Vagina (tissue), 2 donors: ENCODE measurements around the gene TRAF6.

Experiments
- CTCF ChIP-seq, 3 experiments: fragments of 450-650 bp in 2 of 3; fragments of 200-600 bp in 1 of 3; sonication (generic) in 1 of 3; IDR thresholded peaks; one replicate each; pipeline ENCODE4 v1.5.1; 2017 to 2019; ENCODE audit warnings: antibody characterized with exemption in 3 of 3, mild to moderate bottlenecking in 2 of 3, moderate library complexity in 2 of 3
- POLR2A ChIP-seq, 2 donors: fragments of 450-650 bp; IDR thresholded peaks; one replicate each; pipeline ENCODE4 v1.6.1; 2017; ENCODE audit warnings: antibody characterized with exemption in 2 of 2, mild to moderate bottlenecking in 2 of 2, moderate library complexity in 2 of 2
- POLR2AphosphoS5 ChIP-seq, 2 donors: sonication (generic); formaldehyde crosslinking; IDR thresholded peaks; one replicate each; pipeline ENCODE4 v1.9.0; 2017; ENCODE audit warnings: antibody characterized with exemption in 2 of 2, mild to moderate bottlenecking in 2 of 2, low read depth in 1 of 2; ENCODE audit not compliant: insufficient read depth in 1 of 2

- TF ChIP-seq CTCF (IDR thresholded peaks at IDR 0.05) (no peak), POLR2AphosphoS5 (IDR thresholded peaks at IDR 0.05; ENCODE audit: insufficient read depth in 1 of 2, low read depth in 1 of 2) (no peak), POLR2A (IDR thresholded peaks at IDR 0.05) (no peak)
Measured at GRCh38 chr11:36540998-36541397, 30.9 kb upstream of the TRAF6 start.
